GM12892 (cell line): ENCODE data around the gene IL6R.

ENCODE experiments used
- POLR2A ChIP-seq: IDR thresholded peaks from 2 replicates; pipeline ENCODE4 v1.6.1; 2011; ENCODE audit warnings: low read depth, low read length, control low read depth
- POLR2AphosphoS5 ChIP-seq: IDR thresholded peaks from 2 replicates; pipeline ENCODE4 v1.6.1; 2011; ENCODE audit warnings: low read depth, low read length, control low read depth
- TAF1 ChIP-seq: IDR thresholded peaks from 2 replicates; pipeline ENCODE4 v1.6.1; 2011; ENCODE audit warnings: low read depth, mild to moderate bottlenecking, control low read depth, low read length, borderline replicate concordance

GRCh38 chr1:154497026-154497806 is 92.1 kb downstream of the IL6R start:
- no peak for TF ChIP-seq POLR2A
- no peak for TF ChIP-seq POLR2AphosphoS5
- TF ChIP-seq TAF1: no peak
